HG02981 (cell line): Measurements from ENCODE around the gene PARD3.
A peak's percentile ranks its signal among the peaks of the same experiment; 100 is the strongest.
"Not testable (repeated sequence)": the region's sequence is repeated elsewhere in the genome, so short reads cannot be mapped to it uniquely, and the experiment has no call there.

ENCODE experiments used
- ATAC-seq: cut with Tn5 transposase; IDR thresholded peaks from one replicate; pipeline ENCODE4 v1.9.1; 2021; ENCODE audit warnings: mild to moderate bottlenecking, moderate library complexity; ENCODE audit not compliant: unreplicated experiment

Gene PARD3

DNA sequence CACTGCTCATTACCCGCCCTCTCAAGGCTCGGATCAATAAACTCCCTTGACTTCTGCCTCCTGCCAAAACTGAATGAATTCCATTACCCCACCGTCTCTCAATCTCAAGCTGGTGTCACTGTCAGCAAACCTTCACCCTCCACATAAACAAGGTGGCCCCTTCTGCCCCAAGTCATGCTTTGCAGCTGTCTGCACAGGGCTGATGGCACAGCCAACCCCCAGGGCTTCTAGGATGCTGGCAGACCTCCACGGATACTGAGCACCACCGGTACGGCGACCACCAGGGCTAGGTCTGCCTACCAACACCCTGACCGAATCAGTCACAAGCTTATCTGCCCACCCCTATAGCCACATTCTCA, 46.1 kb downstream of the PARD3 start:
- no peak for ATAC-seq

DNA sequence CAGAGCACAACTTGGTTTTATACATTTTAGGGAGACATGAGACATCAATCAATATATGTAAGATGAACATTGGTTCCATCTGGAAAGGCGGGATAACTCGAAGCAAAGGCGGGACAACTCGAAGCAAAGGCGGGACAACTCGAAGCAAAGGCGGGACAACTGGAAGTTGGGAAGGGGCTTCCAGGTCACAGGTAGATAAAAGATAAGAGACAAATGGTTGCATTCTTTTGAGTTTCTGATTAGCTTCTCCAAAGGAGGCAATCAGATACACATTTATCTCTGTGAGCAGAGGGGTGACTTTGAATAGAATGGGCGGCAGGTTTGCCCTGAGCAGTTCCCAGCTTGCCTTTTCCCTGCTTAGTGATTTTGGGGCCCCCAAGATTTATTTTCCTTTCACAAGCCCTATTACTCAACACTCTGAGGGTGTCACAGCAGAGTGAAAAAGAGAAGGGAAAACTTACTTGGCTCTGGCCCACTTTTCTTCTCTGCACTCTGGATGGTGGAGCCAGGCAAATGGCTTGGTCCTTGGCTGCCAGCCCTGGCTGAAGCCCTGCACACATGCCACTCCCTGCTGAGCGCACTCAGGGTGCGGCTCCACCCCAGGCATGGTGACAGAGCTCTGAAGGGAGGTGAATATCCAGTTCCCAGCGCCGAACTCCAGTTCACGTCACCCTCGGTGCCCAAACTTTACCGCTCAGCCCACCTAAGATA, 46.7 kb downstream of the PARD3 start:
- ATAC-seq = no peak

DNA sequence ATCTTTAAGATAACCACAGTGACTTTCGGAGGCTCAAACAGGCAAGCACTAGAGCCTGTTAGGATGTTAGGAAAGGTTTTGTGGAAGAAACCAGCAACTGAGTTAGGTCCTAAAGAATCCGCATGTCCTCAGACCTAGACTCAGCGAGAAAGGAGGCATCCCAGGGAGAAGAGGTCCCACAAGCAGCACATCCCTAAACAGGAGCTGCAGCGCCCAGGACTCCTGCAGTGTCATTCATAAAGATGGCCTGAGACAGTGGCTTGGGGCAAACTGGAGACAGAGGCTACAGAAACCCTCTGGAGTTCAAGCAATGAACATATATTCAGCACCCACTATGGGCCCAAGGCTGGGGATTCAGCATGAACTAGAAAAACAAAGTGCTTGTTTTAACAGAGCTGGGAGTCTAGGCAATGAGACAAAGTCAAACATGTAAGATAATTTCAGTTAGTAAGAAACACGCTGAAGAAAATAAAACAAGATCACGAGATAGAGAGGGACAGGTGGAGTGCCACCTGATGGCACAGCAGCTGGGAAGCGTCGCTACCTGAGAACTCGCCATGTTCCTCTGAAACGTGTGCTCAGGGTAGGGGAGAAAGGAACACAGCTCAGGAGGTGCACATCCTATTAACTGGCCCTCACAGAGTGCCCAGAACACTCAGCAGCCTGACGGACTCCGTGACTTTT, 48.1 kb downstream of the PARD3 start:
- ATAC-seq = no peak

DNA sequence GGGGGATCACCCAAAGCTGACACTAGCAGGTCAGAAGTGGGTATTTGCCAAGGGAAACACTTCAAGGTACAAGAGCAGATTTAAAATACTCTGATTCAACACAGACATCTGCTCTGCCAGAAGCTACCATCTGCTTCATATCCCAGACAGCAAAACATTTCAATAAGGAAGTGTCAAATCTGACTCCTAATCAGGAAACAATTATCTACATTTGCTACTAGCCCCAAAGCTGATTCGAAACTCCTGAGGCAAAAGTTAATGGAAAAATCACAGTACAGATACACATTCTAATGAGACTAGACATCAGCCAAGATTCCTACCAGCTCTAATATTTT, 48.9 kb downstream of the PARD3 start:
- no peak for ATAC-seq

DNA sequence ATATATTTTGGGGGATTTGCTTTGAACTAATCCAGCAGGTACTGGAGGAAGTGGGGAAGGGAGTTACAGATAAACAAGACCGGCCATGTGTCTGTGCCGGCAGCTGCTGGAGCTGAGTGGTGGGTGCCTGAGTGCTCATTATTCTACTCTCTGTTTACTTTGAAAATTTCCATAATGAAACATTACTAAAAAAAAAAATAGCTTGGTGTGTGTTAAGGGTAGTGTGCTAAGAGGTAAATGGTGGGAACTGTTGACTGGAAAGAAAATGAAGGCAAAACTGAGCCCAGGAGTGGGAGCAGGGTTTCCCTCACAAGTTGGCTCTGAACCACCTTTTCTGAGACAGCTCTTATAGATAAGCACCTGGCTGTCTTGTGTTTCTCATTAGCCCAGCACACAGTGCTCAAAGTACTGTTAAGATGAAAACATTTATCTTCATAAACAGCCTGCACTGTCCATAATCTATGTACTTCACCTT, 50.6 kb downstream of the PARD3 start:
- no peak for ATAC-seq

DNA sequence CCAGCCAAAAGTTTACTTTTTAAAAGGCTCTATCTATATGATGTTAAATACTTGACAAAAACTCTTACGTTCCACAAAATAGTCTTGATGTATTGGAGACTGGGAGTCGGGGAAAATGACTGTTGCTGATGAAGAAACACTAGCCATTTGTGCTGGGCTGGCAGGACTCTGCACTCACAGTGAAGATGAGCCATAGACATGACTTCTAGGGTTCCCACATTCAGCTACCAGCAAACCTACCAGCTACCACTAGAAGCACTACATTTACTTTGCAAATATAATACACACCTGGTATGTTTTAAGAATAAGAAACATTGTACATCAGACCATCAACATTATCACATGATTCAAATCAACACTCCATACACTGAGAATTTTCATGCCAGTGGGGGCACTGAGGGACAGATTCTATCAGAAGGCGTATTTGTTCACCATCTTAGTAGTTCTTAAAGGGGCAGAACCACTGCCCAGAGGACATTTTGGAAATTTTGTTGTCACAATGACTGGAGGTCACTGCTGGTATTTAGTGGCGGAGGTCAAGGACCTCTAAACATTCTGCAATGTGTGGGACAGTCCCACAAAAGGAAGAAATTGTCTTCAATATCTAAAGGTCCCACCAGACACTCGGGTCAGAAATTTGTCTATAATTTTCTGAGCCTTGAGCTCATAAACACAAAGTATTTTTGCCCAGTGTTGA, 52.3 kb downstream of the PARD3 start:
- no peak for ATAC-seq

DNA sequence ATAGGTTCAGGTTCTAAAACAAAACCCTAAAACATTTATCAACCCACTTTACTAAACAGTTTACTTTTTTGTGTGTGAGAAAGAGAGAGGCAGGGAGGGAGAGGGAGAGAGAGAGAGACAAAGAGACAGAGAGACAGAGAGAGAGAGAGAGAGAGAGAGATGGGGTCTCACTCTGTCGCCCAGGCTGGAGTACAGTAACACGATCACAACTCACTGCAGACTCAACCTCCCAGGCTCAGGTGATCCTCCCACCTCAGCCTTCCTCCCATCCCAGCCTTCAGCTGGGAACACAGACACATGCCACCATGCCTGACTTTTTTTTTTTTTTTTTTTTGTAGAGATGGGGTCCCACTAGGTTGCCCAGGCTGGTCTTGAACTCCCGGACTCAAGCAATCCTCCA, 52.9 kb downstream of the PARD3 start:
- no peak for ATAC-seq

DNA sequence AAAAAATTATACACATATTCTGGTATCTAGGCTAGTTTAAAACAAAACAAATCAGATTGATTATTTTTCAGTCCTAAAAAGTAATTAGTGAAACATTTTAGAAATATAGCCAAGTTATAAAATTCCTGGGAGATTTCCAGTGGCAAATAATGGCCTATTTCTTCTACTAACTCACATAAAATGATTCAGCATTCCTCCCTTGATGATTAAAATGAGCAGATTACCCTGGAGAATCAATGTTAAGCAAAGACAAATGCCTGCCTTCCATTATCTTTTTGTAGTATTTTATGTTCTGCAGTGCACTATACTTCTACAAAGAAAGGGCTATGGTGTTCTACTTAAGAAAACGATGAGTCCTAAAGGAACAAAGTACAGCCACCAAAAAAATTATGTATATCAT, 53.6 kb downstream of the PARD3 start:
- no peak for ATAC-seq

DNA sequence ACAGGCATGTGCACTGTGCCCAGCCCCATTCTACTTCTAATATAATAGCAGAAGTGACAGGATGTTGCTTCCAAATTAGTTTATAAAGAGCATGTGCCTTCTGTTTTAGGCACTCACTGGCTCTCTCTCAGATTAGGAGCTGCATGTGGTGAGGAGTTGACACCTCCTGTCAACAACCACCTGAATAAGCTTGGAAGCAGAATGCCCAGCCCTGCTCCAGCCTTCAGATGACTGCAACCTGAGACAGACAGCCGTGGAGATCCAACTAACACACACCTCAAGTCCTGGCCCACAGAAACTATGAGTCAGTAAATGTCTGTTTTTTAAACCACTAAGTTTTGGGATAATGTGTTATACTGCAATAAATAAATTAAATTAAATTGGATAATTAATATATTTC, 54.5 kb downstream of the PARD3 start:
- no peak for ATAC-seq

DNA sequence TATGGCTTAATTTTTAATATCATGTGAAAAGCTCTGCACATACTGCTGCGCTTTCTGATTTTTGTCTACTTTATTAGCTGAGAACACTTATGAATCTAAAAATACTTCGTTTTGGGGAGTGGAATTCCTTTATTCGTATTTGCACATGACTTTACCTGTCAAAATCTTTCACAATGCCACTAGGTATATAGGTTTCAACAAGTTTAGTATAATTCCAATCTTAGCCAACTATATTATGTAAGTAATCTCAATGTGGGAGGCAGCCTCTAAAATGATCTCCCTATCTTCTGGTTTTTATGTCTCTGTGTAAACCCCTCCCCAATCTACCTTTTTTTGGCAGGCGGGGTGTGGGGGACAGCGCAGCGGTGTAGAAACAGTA, 55.3 kb downstream of the PARD3 start:
- ATAC-seq = no peak

DNA sequence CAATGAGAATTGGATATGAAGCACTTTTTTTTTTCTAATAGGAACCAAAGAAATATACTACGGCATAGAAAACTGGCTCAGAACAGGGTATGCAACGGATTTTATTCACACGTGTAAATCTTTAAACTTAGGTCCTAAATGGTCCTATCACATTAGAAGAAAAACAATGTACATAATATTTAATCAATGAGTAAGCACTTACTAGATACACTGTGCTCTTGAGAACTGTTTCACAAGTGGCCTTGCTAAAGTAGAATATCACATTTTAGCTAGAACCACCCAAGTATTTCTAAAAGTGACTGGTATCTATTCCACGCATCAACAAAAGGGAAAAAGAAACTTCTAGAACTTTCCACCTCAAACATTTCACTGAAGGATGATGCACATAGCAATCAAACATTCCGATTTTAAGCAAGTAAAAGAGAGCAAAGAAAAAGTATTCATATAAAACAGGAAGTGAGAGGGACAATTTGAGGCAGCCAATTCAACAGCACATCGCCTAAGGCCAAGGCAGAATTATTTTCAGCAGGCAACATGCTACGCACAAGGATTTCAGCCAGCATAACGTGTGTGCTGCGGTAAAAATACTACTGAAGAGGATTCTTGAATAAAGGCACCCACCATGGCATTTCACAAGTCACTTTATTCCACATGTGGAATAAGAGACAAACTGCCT, 55.8 kb downstream of the PARD3 start:
- ATAC-seq = no peak

DNA sequence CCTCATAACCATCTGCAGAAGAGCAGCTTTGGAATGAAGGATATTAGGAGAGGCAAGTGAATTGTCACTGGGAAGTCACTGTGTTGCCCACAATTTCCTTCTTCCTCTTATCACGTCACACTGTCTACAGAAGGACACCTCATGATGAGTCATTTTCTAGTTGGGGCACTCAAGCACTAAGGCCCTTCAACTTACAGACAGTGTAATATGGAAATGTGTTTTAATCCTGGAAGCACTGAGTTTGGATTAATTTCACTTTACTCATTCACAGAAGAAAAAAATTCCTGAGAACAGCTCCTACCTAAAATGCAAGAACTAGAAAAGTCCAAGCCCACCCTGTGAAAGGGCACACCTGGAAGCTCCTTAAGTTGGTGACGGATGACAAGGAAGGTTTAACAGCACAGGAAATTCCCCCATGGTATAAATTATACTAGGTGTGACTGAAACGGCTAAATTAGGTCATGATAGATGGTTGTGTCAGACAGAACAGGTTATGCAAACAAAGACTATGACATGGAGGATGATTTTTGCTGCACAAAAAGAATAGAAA, 56.6 kb downstream of the PARD3 start:
- ATAC-seq = peak; percentile 77

DNA sequence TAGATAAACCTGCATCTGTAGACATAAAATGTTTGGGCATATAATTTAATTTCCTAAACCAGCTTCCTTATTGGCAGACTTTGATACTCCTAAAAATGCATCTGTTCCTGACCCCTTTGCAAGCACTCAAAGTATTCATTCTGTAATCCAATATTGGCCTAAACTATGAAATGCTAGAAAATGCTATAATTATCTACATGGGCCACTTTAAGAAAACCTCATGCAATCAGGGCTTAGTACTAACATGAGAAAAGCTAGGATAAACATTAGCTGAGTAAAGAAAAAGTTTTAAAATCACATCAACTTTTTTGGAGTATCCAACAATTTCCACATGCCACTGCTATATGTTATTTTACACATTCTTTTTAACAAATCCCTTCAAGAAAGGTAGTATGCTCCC, 57.2 kb downstream of the PARD3 start:
- no peak for ATAC-seq

DNA sequence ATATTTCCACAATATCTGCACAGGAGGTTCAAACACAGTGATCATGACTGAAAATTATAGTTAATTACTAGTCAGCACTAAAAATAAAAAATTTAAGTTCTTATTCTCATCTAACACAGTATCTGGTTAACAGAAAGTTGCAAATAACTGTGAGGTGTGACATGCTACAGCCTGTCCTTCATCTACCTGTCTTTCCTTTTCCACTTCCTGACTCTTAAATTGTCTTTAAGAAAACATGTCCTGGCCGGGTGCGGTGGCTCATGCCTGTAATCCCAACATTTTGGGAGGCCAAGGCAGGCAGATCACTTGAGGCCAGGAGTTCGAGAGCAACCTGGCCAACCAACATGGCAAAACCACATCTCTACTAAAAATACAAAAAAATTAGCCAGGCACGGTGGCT, 57.9 kb downstream of the PARD3 start:
- ATAC-seq = not testable (repeated sequence)

DNA sequence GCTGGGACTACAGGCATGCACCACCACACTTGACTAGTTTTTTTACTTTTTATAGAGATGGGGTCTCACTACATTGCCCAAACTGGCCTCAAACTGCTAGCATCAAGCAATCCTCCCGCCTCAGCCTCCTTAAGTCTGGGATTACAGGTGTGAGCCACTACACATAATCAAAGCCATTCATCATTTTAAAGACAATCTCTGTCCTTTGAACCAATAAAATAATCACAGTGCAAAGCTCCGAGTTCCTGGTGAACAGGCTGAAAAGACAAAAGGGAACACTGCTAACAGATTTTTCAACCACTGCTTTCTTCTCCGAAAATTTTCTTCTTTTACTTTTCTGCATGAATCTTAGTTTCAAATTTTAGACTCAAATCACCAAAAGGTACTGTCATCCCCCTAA, 58.5 kb downstream of the PARD3 start:
- no peak for ATAC-seq

DNA sequence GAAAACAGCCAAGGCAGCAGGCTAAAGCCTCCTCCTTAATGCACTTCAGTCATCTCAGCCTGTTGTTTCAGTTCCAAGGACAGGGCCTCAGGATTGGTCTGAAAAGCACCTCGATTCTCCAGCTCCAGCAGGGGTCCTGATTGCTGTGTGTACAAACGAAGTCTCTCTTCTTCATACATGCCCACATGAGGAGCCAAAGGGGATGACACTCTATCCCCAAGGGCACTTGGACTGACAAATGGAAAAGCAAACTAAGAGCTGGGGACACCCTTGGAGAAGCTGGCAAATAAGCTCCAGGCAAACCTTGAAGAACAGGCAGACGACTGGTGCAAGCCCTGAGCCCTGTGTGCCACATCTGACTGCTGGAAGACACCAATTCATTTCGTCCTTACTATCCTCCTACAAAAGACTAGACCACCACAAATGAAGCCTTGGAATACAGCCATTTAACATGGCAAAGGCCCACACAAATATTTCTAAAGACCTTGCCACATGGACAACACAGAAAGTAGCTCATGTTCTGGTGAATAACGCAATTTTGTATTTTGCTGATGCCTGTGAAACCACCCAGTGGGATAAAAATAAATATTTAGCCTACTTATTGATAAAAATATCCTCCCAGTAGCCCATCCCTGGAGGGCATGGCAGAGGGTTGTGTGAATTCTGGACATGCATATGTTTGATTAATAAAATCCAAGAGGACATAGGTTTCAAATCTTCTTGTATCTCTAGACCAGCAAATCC, 61.9 kb downstream of the PARD3 start:
- ATAC-seq = no peak

DNA sequence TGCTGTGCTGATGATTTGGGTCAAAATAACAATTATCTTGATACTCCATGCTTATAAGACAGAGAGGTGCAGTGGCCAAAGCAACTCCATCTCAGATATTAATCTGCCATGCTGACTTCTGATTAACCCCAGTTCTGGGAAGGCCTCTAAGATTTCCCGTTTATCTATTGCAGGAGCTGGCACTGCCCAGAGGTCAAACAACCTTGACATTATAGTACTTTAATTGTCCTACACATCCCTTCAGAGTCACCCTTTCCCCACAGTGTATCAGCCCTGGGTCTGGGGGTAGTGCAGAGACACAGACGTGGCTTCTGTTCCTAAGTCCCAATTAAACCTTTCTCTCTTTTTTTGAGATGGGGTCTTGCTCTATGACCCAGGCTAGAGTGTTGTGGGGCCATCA, 63.8 kb downstream of the PARD3 start:
- no peak for ATAC-seq

DNA sequence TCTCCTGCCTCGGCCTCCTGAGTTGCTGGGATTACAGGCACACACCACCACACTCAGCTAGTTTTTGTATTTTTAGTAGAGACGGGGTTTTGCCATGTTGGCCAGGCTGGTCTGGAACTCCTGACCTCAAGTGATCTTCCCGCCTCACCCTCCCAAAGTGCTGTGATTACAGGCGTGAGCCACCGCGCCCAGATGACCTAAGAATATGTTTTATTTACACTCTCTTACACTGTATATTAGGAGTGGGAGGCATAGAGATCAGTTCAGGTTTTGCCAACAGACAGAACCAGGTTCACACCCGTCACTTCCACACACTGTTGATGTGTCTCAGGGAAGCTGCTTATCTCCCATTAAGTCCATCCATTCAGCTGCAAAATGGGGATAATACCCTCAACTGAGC, 64.3 kb downstream of the PARD3 start:
- not testable (repeated sequence) for ATAC-seq

DNA sequence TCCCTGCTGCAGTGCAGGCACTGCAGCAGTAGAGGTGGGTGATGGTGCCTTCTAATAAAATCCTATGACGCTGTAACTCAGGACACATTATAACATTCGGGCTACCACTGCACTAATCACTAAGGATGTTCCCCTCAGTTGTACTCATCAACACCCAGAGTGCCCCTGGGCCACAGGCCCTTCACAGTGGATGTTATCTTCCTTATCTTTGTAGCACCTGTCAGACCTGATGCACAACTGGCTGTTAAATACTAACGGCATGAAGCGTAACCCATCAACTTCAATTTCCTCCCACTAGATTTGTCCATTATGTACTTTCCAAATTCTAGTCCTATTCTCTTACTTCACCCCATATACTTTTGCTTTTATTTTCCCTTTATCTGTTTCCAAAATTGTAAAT, 66.3 kb downstream of the PARD3 start:
- ATAC-seq = no peak

DNA sequence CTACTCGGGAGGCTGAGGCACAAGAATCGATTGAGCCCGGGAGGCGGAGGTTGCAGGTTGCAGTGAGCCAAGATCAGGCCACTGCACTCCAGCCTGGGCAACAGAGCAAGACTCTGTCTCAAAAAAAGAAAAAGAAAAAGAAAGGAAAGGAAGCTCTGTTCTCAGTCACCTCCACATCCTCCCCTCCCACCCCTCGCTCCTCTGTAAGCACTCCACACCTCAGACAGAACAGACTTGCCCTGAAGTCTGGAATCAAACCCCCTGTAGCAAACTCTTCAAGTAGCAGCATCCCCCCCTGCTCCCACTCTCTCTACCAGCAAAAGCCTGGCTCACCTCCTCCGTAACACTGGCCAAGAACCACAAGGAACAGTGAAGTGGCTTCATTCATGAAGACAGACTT, 66.7 kb downstream of the PARD3 start:
- ATAC-seq = no peak

DNA sequence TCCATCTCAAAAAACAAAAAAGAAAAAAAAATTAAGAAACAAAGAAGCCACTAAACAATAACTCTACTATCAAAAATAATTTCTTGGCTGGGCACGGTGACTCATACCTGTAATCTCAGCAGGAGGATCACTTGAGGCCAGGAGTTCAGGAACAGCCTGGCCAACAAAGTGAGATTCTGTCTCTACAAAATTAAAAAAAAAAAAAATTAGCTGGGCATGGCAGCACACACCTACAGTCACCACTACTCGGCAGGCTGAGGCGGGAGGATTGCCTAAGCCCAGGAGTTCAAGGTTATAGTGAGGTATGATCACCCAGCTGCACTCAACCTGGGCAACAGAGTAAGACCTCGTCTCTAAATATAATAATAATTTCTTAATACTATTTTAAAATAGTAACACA, 69.0 kb downstream of the PARD3 start:
- ATAC-seq = no peak
